Astrocyte of the cerebellum (primary cell): Measurements from ENCODE around the gene ANP32D.
"Not testable (repeated sequence)": the region's sequence is repeated elsewhere in the genome, so short reads cannot be mapped to it uniquely, and the experiment has no call there.

Experiments
- DNase-seq: peaks from one replicate; pipeline ENCODE4 v3.0.0-alpha.2; 2011; ENCODE audit warnings: low read depth
- H3K4me3 ChIP-seq: 2 replicates; pipeline ENCODE4 v1.5.1; 2011; ENCODE audit warnings: mild to moderate bottlenecking, low read depth, low read length, moderate library complexity
- in situ Hi-C: cut with HindIII; loops from 2 replicates; pipeline ENCODE4 v1.10.0; 2017; ENCODE audit warnings: low sequenced_read_pairs
- TF ChIP-seq, protein P1 (sequence below): IDR thresholded peaks from 2 replicates; pipeline ENCODE4 v1.5.1; 2012; ENCODE audit warnings: low read length, low read depth, moderate library complexity, mild to moderate bottlenecking; ENCODE audit errors: missing control alignments

ANP32D gene

DNA sequence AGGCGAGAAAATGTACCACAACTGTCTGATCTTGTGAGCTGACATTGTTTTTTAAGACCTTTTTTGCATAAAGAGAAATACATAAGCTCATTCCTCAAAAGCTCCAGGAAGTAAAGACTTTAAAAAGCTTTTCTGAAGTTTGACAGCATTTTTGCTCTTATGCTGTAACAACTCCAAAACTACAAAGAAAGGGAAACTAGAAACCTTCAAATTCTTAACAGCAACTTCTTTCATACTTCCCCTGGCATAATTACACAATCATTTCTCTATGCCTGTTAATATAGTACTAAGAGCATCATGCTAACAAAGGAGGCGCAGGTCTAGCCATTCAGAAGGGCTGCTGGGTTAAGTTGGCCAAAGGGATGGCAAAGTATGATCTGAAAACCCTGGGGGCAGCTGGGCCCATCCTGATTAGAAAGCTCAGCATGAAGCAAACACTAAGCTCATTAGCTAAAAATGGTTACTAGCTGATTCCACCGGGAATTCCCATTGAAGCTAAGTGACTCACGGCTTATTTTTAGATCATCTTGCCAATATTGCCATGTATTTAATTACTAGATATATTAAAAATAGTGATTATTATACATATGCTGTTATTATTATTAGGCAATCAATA is 26.1 kb upstream of the ANP32D start:
- no peak for DNase-seq
- in situ Hi-C loops, result no loop called here
- TF ChIP-seq, protein P1, sequence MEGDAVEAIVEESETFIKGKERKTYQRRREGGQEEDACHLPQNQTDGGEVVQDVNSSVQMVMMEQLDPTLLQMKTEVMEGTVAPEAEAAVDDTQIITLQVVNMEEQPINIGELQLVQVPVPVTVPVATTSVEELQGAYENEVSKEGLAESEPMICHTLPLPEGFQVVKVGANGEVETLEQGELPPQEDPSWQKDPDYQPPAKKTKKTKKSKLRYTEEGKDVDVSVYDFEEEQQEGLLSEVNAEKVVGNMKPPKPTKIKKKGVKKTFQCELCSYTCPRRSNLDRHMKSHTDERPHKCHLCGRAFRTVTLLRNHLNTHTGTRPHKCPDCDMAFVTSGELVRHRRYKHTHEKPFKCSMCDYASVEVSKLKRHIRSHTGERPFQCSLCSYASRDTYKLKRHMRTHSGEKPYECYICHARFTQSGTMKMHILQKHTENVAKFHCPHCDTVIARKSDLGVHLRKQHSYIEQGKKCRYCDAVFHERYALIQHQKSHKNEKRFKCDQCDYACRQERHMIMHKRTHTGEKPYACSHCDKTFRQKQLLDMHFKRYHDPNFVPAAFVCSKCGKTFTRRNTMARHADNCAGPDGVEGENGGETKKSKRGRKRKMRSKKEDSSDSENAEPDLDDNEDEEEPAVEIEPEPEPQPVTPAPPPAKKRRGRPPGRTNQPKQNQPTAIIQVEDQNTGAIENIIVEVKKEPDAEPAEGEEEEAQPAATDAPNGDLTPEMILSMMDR, result no peak
- H3K4me3 ChIP-seq, result no peak overlapping the region

DNA sequence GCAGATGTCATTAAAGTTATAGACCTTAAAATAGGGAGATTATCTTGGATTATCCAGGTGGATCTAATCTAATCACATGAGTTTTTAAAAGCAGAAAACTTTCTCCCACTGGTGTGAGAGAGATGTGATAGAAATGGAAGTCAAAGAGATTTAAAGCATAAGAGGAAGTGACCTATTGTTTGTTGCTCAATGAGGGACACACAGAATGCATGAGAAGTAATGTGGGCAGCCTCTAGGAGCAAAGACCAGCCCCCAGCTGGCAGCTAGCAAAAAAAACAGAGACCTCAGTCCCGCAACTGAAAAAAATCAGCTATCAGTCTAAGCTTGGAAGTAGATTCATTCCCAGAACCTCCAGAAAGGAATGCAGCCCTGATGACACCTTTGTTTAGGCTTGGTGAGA is 24.6 kb upstream of the ANP32D start:
- TF ChIP-seq, protein P1, result no peak
- no peak for DNase-seq
- H3K4me3 ChIP-seq, result no peak overlapping the region
- in situ Hi-C loops, result no loop called here

DNA sequence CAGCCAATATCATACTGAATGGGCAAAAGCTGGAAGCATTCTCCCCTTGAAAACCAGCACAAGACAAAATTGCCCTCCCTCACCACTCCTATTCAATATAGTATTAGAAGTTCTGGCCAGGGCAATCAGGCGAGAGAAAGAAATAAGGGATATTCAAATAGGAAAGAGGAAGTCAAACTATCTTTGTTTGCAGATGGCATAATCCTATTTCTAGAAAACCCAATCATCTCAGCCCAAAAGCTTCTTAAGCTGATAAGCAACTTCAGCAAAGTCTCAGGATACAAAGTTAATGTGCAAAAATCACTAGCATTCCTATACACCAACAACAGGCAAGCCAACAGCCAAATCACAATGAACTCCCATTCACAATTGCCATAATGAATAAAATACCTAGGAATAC is 21.0 kb upstream of the ANP32D start:
- TF ChIP-seq, protein P1, result no peak
- H3K4me3 ChIP-seq, result no peak overlapping the region
- in situ Hi-C loops, result no loop called here
- no peak for DNase-seq

DNA sequence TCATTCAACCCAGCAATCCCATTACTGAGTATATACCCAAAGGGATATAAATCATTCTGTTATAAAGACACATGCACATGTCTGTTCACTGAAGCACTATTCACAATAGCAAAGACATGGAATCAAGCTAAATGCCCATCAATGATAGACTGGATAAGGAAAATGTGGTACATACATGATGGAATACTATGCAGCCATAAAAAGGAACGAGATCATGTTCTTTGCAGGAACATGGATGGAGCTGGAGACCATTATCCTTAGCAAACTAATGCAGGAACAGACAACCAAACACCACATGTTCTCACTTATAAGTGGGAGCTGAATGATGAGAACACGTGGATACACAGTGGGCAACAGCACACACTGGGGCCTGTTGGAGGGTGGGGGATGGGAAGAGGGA is 19.4 kb upstream of the ANP32D start:
- H3K4me3 ChIP-seq, DNase-seq, in situ Hi-C loops: not testable (repeated sequence)

DNA sequence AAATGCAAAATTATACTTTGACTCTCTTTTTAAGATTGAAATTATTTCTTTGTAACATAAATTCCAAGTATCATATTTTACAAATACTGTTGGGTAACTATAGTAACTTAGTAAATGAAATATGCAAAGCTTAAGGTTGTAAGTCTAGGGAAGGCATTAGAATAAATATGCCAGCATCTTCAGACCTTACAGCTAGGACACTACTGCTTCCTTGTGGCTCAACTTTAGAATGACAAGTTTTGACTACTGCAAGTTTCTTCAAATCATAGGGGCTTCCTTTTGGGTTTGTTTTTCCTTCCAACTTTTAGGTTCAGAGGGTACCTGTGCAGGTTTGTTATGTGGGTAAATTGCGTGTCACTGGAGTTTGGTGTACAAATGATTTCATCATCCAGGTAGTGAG is 17.7 kb upstream of the ANP32D start:
- DNase-seq, result no peak
- TF ChIP-seq, protein P1, result peak; percentile 7
- no peak overlapping the region for H3K4me3 ChIP-seq
- in situ Hi-C loops, result no loop called here

DNA sequence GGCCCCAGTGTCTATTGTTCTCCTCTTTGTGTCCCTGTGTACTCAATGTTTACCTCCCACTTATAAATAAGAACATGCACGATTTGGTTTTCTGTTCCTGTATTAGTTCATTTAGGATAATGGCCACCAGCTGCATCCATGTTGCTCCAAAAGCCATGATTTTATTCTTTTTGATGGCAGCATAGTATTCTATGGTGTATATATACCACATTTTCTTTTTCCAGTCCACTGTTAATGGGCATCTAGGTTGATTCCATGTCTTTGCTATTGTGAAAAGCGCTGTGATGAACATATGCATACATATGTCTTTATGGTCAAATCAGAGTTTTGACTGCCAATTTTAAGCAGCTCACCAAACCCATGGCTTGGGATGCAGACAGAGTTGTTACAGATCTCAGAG is 17.2 kb upstream of the ANP32D start:
- no peak for DNase-seq
- TF ChIP-seq, protein P1, result no peak
- in situ Hi-C loops, result no loop called here
- H3K4me3 ChIP-seq, result no peak overlapping the region

DNA sequence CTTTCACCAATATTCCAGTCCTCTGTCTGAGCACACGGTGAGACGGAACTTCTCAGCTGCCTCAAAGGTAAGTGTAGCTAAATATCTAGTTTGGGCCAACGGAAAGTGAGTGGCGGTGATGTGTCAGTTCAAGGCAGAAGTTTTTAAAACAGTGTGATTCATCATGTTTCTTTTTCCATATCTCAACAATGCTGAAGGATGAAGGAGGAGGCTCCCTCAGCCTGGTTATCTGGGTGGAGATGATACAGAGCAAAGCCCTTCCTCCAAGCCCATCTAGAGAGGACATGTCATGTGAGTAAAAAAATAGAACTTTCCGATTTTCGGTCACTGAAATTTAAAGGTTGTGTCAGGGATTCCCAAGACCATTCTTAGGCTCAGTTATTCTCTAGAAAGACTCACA is 13.1 kb upstream of the ANP32D start:
- in situ Hi-C loops, result no loop called here
- TF ChIP-seq, protein P1, result no peak
- H3K4me3 ChIP-seq, result no peak overlapping the region
- DNase-seq, result no peak

DNA sequence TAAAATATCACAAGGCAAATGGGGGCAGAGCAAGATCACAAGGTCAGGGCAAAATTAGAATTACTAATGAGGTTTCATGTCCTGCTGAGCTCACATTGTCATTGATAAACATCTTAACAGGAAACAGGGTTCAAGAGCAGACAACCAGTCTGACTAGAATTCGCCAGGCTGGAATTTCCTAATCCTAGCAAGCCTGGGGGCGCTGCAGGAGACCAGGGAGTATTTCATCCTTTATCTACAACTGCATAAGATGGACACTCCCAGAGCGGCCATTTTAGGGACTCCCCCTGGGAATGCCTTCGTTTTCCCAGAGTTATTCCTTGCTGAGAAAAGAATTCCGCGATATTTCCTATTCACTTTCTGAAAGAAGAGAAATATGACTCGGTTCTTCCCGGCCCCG is 3.3 kb upstream of the ANP32D start:
- H3K4me3 ChIP-seq, DNase-seq, in situ Hi-C loops: not testable (repeated sequence)
